Keratinocyte (primary cell): ENCODE measurements around the gene CACNB4. TPM values are rescaled to one million over a fixed set of nuclear protein-coding genes. Genes with fewer than 3 reads are reported as not detected.

Experiments
- DNase-seq: peaks from one replicate; pipeline ENCODE4 v3.0.0-alpha.2; 2011; ENCODE audit warnings: low read depth, missing footprints, low spot score
- FAIRE-seq: peaks from 2 replicates; lab custom pipeline; 2011; peaks lifted over from hg19 to GRCh38; lab: Jason Lieb, UNC
- H2AFZ ChIP-seq: 2 replicates; pipeline ENCODE4 v1.6.0; 2012; ENCODE audit warnings: low read length, control low read depth, inconsistent platforms; ENCODE audit not compliant: control insufficient read depth
- H3K27ac ChIP-seq: 2 replicates; pipeline ENCODE4 v1.5.1; 2011; ENCODE audit warnings: low read length; ENCODE audit not compliant: control insufficient read depth, insufficient read depth
- H3K27me3 ChIP-seq: 3 replicates; pipeline ENCODE4 v1.6.0; 2011; ENCODE audit warnings: low read length; ENCODE audit not compliant: control insufficient read depth, insufficient read depth; ENCODE audit errors: extremely low read depth
- H3K36me3 ChIP-seq, 2 experiments: 2 replicates in 1 of 2; 3 replicates in 1 of 2; pipeline ENCODE4 v1.5.1; 2011; ENCODE audit warnings: low read length in 2 of 2, mild to moderate bottlenecking in 1 of 2; ENCODE audit not compliant: control insufficient read depth in 2 of 2, insufficient read depth in 2 of 2; ENCODE audit errors: extremely low read depth in 1 of 2
- H3K4me1 ChIP-seq: 3 replicates; pipeline ENCODE4 v1.5.1; 2011; ENCODE audit warnings: low read length; ENCODE audit not compliant: control insufficient read depth, insufficient read depth; ENCODE audit errors: extremely low read depth
- H3K4me2 ChIP-seq: 3 replicates; pipeline ENCODE4 v1.6.0; 2011; ENCODE audit warnings: low read depth, low read length; ENCODE audit not compliant: control insufficient read depth, insufficient read depth; ENCODE audit errors: extremely low read depth
- H3K4me3 ChIP-seq, 3 experiments: fragments of 200-600 bp in 1 of 3; sonication (generic) in 1 of 3; 2 replicates in 2 of 3; 3 replicates in 1 of 3; pipeline ENCODE4 v1.5.1; 2011 to 2016; ENCODE audit warnings: low read length in 3 of 3, mild to moderate bottlenecking in 3 of 3, control low read depth in 2 of 3, inconsistent platforms in 1 of 3, low read depth in 1 of 3, mixed read lengths in 1 of 3, mixed run types in 1 of 3, moderate library complexity in 1 of 3; ENCODE audit not compliant: control insufficient read depth in 2 of 3, insufficient read depth in 2 of 3; ENCODE audit errors: extremely low read depth in 1 of 3
- H3K79me2 ChIP-seq: 2 replicates; pipeline ENCODE4 v1.6.0; 2012; ENCODE audit warnings: low read length; ENCODE audit not compliant: control insufficient read depth, insufficient read depth
- H3K9ac ChIP-seq: 3 replicates; pipeline ENCODE4 v1.6.0; 2011; ENCODE audit warnings: low read length; ENCODE audit not compliant: control insufficient read depth, insufficient read depth; ENCODE audit errors: extremely low read depth
- H3K9me1 ChIP-seq: 3 replicates; pipeline ENCODE4 v1.6.0; 2011; ENCODE audit warnings: low read length; ENCODE audit not compliant: control insufficient read depth, insufficient read depth; ENCODE audit errors: extremely low read depth
- H3K9me3 ChIP-seq: 2 replicates; pipeline ENCODE4 v1.5.1; 2012; ENCODE audit warnings: low read depth, low read length; ENCODE audit not compliant: control insufficient read depth
- H4K20me1 ChIP-seq: 3 replicates; pipeline ENCODE4 v1.6.0; 2011; ENCODE audit warnings: low read length; ENCODE audit not compliant: control insufficient read depth, insufficient read depth; ENCODE audit errors: extremely low read depth
- CTCF ChIP-seq, 3 experiments: IDR thresholded peaks in 1 of 3; conservative IDR thresholded peaks in 1 of 3; optimal IDR thresholded peaks in 1 of 3; 2 replicates in 2 of 3; 3 replicates in 1 of 3; pipeline versions ENCODE3 to v1.5.1; 2011; ENCODE audit warnings: low read length in 3 of 3, mild to moderate bottlenecking in 3 of 3, moderate library complexity in 2 of 3, control low read depth in 1 of 3, inconsistent platforms in 1 of 3; ENCODE audit not compliant: insufficient read depth in 2 of 3; ENCODE audit errors: extremely low read depth in 1 of 3
- EZH2 ChIP-seq: IDR thresholded peaks from one replicate; pipeline ENCODE4 v1.6.1; 2012; ENCODE audit warnings: inconsistent platforms, mild to moderate bottlenecking, low read length, moderate library complexity
- dilution Hi-C: fragments of 300-500 bp; cut with MboI; formaldehyde crosslinking; loops from one replicate; pipeline ENCODE4 v1.7.0; 2020; ENCODE audit warnings: low sequenced_read_pairs; ENCODE audit not compliant: extremely low pct_ligation_motif_present
- polyA plus RNA-seq, 5 experiments: library from polyadenylated mRNA; depleted of rRNA in 3 of 5; stranded (reverse) in 3 of 5; stranded (forward) in 1 of 5; unstranded in 1 of 5; fragments of >200 nt; gene quantifications; 1 replicate in 1 of 5; 2 replicates in 3 of 5; 3 replicates in 1 of 5; pipeline versions ENCODE4 v1.2.1 to v1.2.3, GENCODE V29; 2011 to 2012; ENCODE audit warnings: missing spikeins in 2 of 5, low read depth in 1 of 5, low replicate concordance in 1 of 5

Gene CACNB4
- polyA plus RNA-seq, 1 donor (not counting 4 experiments of a cell fraction or from before 2014, with no cell fraction given) = 0.30 TPM

DNA sequence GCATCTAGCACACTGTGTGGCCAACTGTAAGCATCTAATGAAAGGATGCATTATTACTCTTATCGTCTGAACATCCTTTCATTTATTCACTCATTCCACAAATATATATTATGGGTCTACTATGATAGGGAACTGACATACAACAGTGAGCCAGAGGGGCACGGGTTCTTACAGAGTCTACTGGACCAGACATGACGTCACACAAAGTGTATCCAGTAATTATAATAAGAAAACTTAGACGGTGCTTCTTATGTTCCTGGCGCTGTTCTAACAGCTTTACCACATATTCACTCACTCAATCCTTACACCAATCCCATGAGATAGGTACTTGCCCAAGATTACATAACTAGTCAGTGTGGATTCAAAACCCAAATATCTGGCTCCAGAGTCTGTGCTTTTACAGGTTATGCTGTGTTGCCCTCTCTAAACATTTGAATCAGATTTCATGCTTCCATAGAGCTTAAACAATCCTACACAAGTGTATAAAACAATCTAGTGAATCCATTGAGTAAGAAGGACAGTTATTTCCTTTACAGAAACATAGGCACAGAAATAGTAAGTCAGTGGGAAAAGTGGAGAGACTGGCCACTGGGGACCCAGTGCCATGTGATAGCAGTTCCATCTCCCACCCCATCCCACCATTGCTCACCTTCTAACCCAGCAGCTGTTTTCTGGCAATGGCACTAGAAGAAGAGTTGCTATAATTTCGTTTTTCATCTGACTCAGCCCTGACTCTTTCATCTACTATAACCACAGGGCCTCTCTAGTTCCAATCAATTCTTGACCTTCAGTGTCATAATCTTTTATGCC is 246.4 kb downstream of the CACNB4 start:
- no peak overlapping the region for H3K27ac ChIP-seq
- H4K20me1 ChIP-seq = no peaks in the 10 kb centered on the region
- DNase-seq (no peak), FAIRE-seq (no peak)
- H3K4me2 ChIP-seq = no peak overlapping the region
- no peak overlapping the region for H2AFZ ChIP-seq
- no peak overlapping the region for H3K4me3 ChIP-seq
- H3K9ac ChIP-seq = no peak overlapping the region
- H3K36me3 ChIP-seq = no peaks in the 10 kb centered on the region
- no peaks in the 10 kb centered on the region for H3K27me3 ChIP-seq
- H3K4me1 ChIP-seq = no peaks in the 10 kb centered on the region
- no peaks in the 10 kb centered on the region for H3K9me3 ChIP-seq
- no peaks in the 10 kb centered on the region for H3K9me1 ChIP-seq
- no peaks in the 10 kb centered on the region for H3K79me2 ChIP-seq
- TF ChIP-seq EZH2 = no peak
- dilution Hi-C loops = no loop called here

- Histone ChIP-seq H3K4me2 (no peak overlapping the region), H3K9me1 (no peaks in the 10 kb centered on the region), H4K20me1 (no peaks in the 10 kb centered on the region), H3K36me3 (no peaks in the 10 kb centered on the region), H3K4me3 (no peak overlapping the region), H3K4me1 (no peaks in the 10 kb centered on the region), H3K79me2 (no peaks in the 10 kb centered on the region), H3K9me3 (no peaks in the 10 kb centered on the region), H2AFZ (no peak overlapping the region), H3K27ac (no peak overlapping the region), H3K9ac (no peak overlapping the region), H3K27me3 (no peaks in the 10 kb centered on the region)
- dilution Hi-C loops = no loop called here
- no peak for DNase-seq
- no peak for TF ChIP-seq EZH2
- no peak for TF ChIP-seq CTCF (optimal IDR thresholded peaks at IDR 0.05 in 1 of 3, IDR thresholded peaks at IDR 0.05 in 1 of 3, conservative IDR thresholded peaks at IDR 0.05 in 1 of 3; ENCODE audit: extremely low read depth in 1 of 3, insufficient read depth in 2 of 3, low read length in 3 of 3)
- no peak for FAIRE-seq
These were observed 247.1 kb downstream of the CACNB4 start for GRCh38 chr2:151851761-151852160.
